ENCODE results near the gene TRMT44. TPM values are rescaled to one million over a fixed set of nuclear protein-coding genes. Genes with fewer than 3 reads are reported as not detected.

Gene TRMT44
- total RNA-seq, 1 experiment from 2014 or later: 23.4 TPM

DNA sequence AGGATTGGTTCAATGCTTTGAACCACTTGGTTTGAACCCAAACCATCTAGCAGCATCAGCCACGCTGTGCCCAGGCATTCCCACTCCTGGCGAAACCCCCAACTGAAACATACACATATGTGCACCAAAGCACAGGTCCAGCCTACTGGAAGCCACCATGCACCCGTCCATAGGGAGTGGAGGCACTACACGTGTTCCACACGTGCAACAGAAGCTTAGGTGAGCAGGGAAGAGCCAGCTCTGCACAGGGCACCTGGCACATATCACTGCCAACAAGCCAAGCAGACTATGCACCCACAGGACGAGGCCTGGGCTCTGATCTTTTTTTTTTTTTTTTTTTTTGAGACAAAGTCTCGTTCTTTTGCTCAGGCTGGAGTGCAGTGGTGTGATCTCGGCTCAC is 73.4 kb downstream of the TRMT44 start:
- Histone ChIP-seq H3K4me3 (ENCODE audit: low read depth, low read length) (no peak overlapping the region), H3K36me3 (ENCODE audit: control insufficient read depth, insufficient read depth, low read length) (no peaks in the 10 kb centered on the region), H3K27me3 (replicated peaks; ENCODE audit: control insufficient read depth, insufficient read depth, low read length) (no peaks in the 10 kb centered on the region), H3K4me1 (no peaks in the 10 kb centered on the region), H3K9me3 (peaks cover 12% of the 10 kb centered on the region)
- DNase-seq: no peak
- intact Hi-C loops (cut with micrococcal nuclease; ENCODE audit: unreplicated experiment): no loop called here
- Mint-ChIP-seq H3K4me1 (ENCODE audit: low read depth, unreplicated experiment) (no peaks in the 10 kb centered on the region), H3K9me3 (ENCODE audit: unreplicated experiment) (peaks cover 12% of the 10 kb centered on the region), H3K36me3 (ENCODE audit: insufficient read depth, unreplicated experiment) (no peaks in the 10 kb centered on the region), H3K4me3 (ENCODE audit: unreplicated experiment) (no peak overlapping the region), H3K27me3 (ENCODE audit: insufficient read depth, unreplicated experiment) (no peaks in the 10 kb centered on the region), H3K27ac (ENCODE audit: unreplicated experiment) (no peak overlapping the region)
- TF ChIP-seq, protein P1, sequence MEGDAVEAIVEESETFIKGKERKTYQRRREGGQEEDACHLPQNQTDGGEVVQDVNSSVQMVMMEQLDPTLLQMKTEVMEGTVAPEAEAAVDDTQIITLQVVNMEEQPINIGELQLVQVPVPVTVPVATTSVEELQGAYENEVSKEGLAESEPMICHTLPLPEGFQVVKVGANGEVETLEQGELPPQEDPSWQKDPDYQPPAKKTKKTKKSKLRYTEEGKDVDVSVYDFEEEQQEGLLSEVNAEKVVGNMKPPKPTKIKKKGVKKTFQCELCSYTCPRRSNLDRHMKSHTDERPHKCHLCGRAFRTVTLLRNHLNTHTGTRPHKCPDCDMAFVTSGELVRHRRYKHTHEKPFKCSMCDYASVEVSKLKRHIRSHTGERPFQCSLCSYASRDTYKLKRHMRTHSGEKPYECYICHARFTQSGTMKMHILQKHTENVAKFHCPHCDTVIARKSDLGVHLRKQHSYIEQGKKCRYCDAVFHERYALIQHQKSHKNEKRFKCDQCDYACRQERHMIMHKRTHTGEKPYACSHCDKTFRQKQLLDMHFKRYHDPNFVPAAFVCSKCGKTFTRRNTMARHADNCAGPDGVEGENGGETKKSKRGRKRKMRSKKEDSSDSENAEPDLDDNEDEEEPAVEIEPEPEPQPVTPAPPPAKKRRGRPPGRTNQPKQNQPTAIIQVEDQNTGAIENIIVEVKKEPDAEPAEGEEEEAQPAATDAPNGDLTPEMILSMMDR (IDR thresholded peaks at IDR 0.05; ENCODE audit: insufficient read depth in 1 of 2, low read depth in 1 of 2, low read length in 1 of 2, severe bottlenecking in 1 of 2, unreplicated experiment in 1 of 2): no peak
- CTCF ChIA-PET: no interaction called here
- POLR2A ChIA-PET: no interaction called here
- BruUV-seq (replicated peaks): no TSS peak

DNA sequence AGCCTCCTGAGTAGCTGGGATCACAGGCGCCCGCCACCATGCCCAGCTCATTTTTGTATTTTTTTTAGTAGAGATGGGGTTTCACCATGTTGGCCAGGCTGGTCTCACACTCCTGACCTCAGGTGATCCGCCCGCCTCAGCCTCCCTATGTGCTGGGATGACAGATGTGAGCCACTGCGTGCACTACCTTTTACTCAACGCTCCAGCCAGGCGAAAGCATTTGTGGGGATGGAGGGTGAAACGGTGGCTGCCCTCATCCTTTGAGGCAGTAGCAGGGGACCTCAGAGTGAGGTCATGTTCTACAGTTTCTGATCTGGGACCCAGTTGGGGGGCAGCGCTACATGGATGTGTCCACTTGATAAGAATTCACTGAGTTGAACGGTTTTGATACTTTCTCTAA is 73.8 kb downstream of the TRMT44 start:
- POLR2A ChIA-PET: no interaction called here
- no TSS peak for BruUV-seq (replicated peaks)
- Mint-ChIP-seq H3K27me3 (ENCODE audit: insufficient read depth, unreplicated experiment) (no peaks in the 10 kb centered on the region), H3K36me3 (ENCODE audit: insufficient read depth, unreplicated experiment) (no peaks in the 10 kb centered on the region), H3K9me3 (ENCODE audit: unreplicated experiment) (peaks cover 12% of the 10 kb centered on the region), H3K4me3 (ENCODE audit: unreplicated experiment) (no peak overlapping the region), H3K27ac (ENCODE audit: unreplicated experiment) (no peak overlapping the region), H3K4me1 (ENCODE audit: low read depth, unreplicated experiment) (no peaks in the 10 kb centered on the region)
- CTCF ChIA-PET: no interaction called here
- intact Hi-C loops (cut with micrococcal nuclease; ENCODE audit: unreplicated experiment): no loop called here
- no peaks in the 10 kb centered on the region for H3K27me3 ChIP-seq (replicated peaks; ENCODE audit: control insufficient read depth, insufficient read depth, low read length)
- H3K4me3 ChIP-seq (ENCODE audit: low read depth, low read length): no peak overlapping the region
- no peaks in the 10 kb centered on the region for H3K36me3 ChIP-seq (ENCODE audit: control insufficient read depth, insufficient read depth, low read length)
- no peak for DNase-seq
- H3K9me3 ChIP-seq: peaks cover 12% of the 10 kb centered on the region
- TF ChIP-seq, protein P1 (IDR thresholded peaks at IDR 0.05; ENCODE audit: insufficient read depth in 1 of 2, low read depth in 1 of 2, low read length in 1 of 2, severe bottlenecking in 1 of 2, unreplicated experiment in 1 of 2): no peak
- H3K4me1 ChIP-seq: no peaks in the 10 kb centered on the region

DNA sequence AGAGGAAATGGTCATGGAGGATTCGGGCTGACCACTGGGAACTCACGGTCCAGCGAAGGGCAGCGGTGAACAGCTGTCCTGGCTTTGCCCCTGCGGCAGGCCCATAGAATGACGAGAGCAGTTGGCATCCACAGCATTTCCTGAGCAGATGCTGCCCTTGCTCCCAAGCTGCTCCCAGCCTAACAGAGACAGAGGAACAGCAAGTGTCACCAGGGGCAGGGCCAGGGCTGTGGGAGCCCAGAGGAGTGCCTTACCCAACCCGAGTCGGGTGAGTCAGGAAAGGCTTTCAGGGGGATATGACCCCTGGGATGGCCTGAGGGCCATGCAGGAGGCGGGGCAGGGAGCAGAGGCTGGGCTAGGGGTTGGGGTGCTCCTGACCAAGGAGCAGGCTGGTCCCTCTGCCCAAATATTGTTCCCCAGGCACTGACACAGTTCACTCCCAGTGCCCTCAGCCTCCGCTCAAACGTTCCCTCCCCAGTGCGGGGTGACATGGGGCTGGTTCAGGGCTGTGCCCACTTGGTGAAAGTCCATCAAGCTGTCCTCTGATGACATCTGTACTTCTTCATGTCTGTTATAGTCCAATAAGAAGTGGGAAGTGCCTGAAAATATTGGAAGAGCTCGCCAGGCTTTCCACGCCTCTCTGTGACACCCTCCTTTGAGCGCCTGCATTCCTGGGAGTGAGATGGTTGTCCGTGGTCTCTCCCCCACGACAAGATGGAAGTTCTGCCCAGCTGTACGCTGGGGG is 74.9 kb downstream of the TRMT44 start:
- Mint-ChIP-seq H3K4me1 (ENCODE audit: low read depth, unreplicated experiment) (no peaks in the 10 kb centered on the region), H3K36me3 (ENCODE audit: insufficient read depth, unreplicated experiment) (no peaks in the 10 kb centered on the region), H3K9me3 (ENCODE audit: unreplicated experiment) (peaks cover 12% of the 10 kb centered on the region), H3K27me3 (ENCODE audit: insufficient read depth, unreplicated experiment) (no peaks in the 10 kb centered on the region), H3K4me3 (ENCODE audit: unreplicated experiment) (no peak overlapping the region), H3K27ac (ENCODE audit: unreplicated experiment) (no peak overlapping the region)
- TF ChIP-seq, protein P1 (IDR thresholded peaks at IDR 0.05; ENCODE audit: insufficient read depth in 1 of 2, low read depth in 1 of 2, low read length in 1 of 2, severe bottlenecking in 1 of 2, unreplicated experiment in 1 of 2): no peak
- Histone ChIP-seq H3K36me3 (ENCODE audit: control insufficient read depth, insufficient read depth, low read length) (no peaks in the 10 kb centered on the region), H3K27me3 (replicated peaks; ENCODE audit: control insufficient read depth, insufficient read depth, low read length) (no peaks in the 10 kb centered on the region), H3K9me3 (peaks cover 14% of the 10 kb centered on the region), H3K4me3 (ENCODE audit: low read depth, low read length) (no peak overlapping the region), H3K4me1 (no peaks in the 10 kb centered on the region)
- POLR2A ChIA-PET: no interaction called here
- CTCF ChIA-PET: no interaction called here
- intact Hi-C loops (cut with micrococcal nuclease; ENCODE audit: unreplicated experiment): no loop called here
- DNase-seq: no peak
- BruUV-seq (replicated peaks): no TSS peak
